Mucosa of stomach (tissue), 1 donor: ENCODE data around the gene ZBTB16.

Source experiments
- H3K27me3 ChIP-seq: one replicate; pipeline ENCODE4 v1.7.0; 2013; ENCODE audit warnings: mild to moderate bottlenecking, low read length; ENCODE audit not compliant: control insufficient read depth, insufficient read depth
- H3K36me3 ChIP-seq: one replicate; pipeline ENCODE4 v1.7.0; 2013; ENCODE audit warnings: low read length; ENCODE audit not compliant: control insufficient read depth, insufficient read depth
- H3K4me1 ChIP-seq: one replicate; pipeline ENCODE4 v1.7.0; 2013; ENCODE audit warnings: mild to moderate bottlenecking, low read length; ENCODE audit not compliant: control insufficient read depth, insufficient read depth
- H3K4me3 ChIP-seq: one replicate; pipeline ENCODE4 v1.7.0; 2013; ENCODE audit warnings: low read length
- H3K9ac ChIP-seq: one replicate; pipeline ENCODE4 v1.7.0; 2013; ENCODE audit warnings: mild to moderate bottlenecking, low read length, moderate library complexity
- H3K9me3 ChIP-seq: one replicate; pipeline ENCODE4 v1.7.0; 2013; ENCODE audit warnings: mild to moderate bottlenecking, low read length, moderate library complexity; ENCODE audit not compliant: control insufficient read depth
- donor health status: Pancreatic carcinoma.

ZBTB16 gene

DNA sequence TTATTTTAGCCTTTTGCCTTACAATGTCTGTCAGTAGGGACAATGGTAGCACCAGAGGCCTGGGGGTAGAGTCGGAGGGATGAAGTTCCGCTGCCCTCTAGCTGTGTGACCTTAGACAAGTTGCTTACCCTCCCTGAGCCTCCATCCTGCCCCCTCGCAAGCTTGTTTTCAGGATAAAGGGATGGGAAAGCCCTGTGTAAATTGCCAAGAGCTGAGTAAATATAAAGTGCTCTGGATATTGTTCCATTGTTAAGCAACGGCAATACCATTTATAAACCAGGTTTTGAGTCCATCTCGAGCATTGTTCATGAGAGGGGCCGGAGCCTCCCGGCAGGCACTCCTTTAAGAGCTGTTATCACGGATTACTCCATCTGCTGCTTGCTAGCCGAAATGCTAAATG, 72.9 kb downstream of the ZBTB16 start:
- no peaks in the 10 kb centered on the region for H3K36me3 ChIP-seq
- H3K4me3 ChIP-seq = no peak overlapping the region
- H3K9me3 ChIP-seq = no peaks in the 10 kb centered on the region
- H3K27me3 ChIP-seq = no peaks in the 10 kb centered on the region
- H3K9ac ChIP-seq = no peak overlapping the region
- peaks cover 9% of the 10 kb centered on the region for H3K4me1 ChIP-seq

GRCh38 chr11:114132944-114133394, 73.5 kb downstream of the ZBTB16 start:
- H3K4me3 ChIP-seq = no peak overlapping the region

GRCh38 chr11:114133548-114134329, 74.2 kb downstream of the ZBTB16 start:
- peaks cover 9% of the 10 kb centered on the region for H3K4me1 ChIP-seq
- no peak overlapping the region for H3K4me3 ChIP-seq
- no peaks in the 10 kb centered on the region for H3K36me3 ChIP-seq
- no peaks in the 10 kb centered on the region for H3K27me3 ChIP-seq
- no peak overlapping the region for H3K9ac ChIP-seq
- no peaks in the 10 kb centered on the region for H3K9me3 ChIP-seq

More at GRCh38 chr11:114132944-114133394, 73.5 kb downstream of the ZBTB16 start:
- Histone ChIP-seq H3K4me1 (peaks cover 9% of the 10 kb centered on the region), H3K9ac (no peak overlapping the region), H3K27me3 (no peaks in the 10 kb centered on the region), H3K9me3 (no peaks in the 10 kb centered on the region), H3K36me3 (no peaks in the 10 kb centered on the region)

- Histone ChIP-seq H3K9me3 (no peaks in the 10 kb centered on the region), H3K9ac (no peak overlapping the region), H3K4me3 (no peak overlapping the region), H3K36me3 (no peaks in the 10 kb centered on the region), H3K4me1 (peaks cover 9% of the 10 kb centered on the region), H3K27me3 (no peaks in the 10 kb centered on the region)
These were observed 75.4 kb downstream of the ZBTB16 start for GRCh38 chr11:114134870-114135269.

- Histone ChIP-seq H3K4me3 (no peak overlapping the region), H3K36me3 (no peaks in the 10 kb centered on the region), H3K9ac (no peak overlapping the region), H3K4me1 (peaks cover 9% of the 10 kb centered on the region), H3K9me3 (no peaks in the 10 kb centered on the region), H3K27me3 (no peaks in the 10 kb centered on the region)
These were observed 76.2 kb downstream of the ZBTB16 start for GRCh38 chr11:114135737-114136151.

GRCh38 chr11:114136686-114137640, 77.5 kb downstream of the ZBTB16 start:
- no peaks in the 10 kb centered on the region for H3K36me3 ChIP-seq
- no peaks in the 10 kb centered on the region for H3K9me3 ChIP-seq
- no peak overlapping the region for H3K4me3 ChIP-seq
- peaks cover 9% of the 10 kb centered on the region for H3K4me1 ChIP-seq
- no peaks in the 10 kb centered on the region for H3K27me3 ChIP-seq
- no peak overlapping the region for H3K9ac ChIP-seq

- Histone ChIP-seq H3K9ac (no peak overlapping the region), H3K4me3 (no peak overlapping the region), H3K27me3 (no peaks in the 10 kb centered on the region), H3K9me3 (no peaks in the 10 kb centered on the region), H3K36me3 (no peaks in the 10 kb centered on the region), H3K4me1 (peaks cover 9% of the 10 kb centered on the region)
These were observed 78.3 kb downstream of the ZBTB16 start for GRCh38 chr11:114137838-114138237.

DNA sequence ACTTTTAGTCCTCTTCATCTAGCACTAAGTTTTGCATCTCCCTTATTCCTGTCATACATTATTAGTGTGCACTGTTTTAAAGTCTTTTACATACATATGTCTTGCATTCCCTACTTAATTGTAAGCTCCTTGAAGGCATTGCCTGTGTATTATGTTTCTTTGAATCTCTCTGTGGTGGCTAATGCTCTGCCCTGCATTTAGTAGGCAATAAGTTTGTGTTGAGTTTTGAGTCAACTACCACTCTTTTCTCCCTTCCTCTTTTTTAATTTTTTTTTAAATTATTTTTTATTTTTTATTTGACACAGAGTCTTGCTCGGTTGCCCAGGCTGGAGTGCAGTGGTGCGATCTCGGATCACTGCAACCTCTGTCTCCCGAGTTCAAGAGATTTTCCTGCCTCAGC, 78.9 kb downstream of the ZBTB16 start:
- H3K27me3 ChIP-seq = no peaks in the 10 kb centered on the region
- no peak overlapping the region for H3K4me3 ChIP-seq
- peaks cover 9% of the 10 kb centered on the region for H3K4me1 ChIP-seq
- no peaks in the 10 kb centered on the region for H3K9me3 ChIP-seq
- no peaks in the 10 kb centered on the region for H3K36me3 ChIP-seq
- H3K9ac ChIP-seq = no peak overlapping the region

DNA sequence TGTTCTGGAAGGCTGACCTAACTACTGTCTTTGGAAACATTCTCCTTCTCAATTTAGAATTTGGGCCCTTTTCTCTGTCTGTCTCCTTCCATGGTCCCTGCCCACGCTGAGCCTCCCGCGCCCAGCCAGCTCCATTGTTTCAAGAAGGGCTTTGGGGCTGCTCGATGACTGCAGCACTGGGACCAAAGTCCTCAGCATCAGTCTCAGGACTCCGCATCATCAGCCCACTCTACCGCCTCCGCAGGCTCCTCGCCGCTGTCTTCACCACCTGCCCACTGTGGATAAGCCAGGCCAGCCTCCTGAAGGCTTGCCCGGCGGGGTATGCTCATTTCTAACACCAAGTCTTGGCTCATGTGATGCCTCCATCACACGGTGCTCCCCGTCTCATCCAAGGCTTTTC, 81.3 kb downstream of the ZBTB16 start:
- Histone ChIP-seq H3K9ac (no peak overlapping the region), H3K27me3 (no peaks in the 10 kb centered on the region), H3K9me3 (no peaks in the 10 kb centered on the region), H3K4me1 (peaks cover 6% of the 10 kb centered on the region), H3K4me3 (no peak overlapping the region), H3K36me3 (no peaks in the 10 kb centered on the region)

GRCh38 chr11:114141863-114142580, 82.5 kb downstream of the ZBTB16 start:
- Histone ChIP-seq H3K9me3 (no peaks in the 10 kb centered on the region), H3K4me1 (peaks cover 4% of the 10 kb centered on the region), H3K4me3 (no peak overlapping the region), H3K9ac (no peak overlapping the region), H3K36me3 (no peaks in the 10 kb centered on the region), H3K27me3 (no peaks in the 10 kb centered on the region)

GRCh38 chr11:114142707-114143106, 83.2 kb downstream of the ZBTB16 start:
- no peaks in the 10 kb centered on the region for H3K27me3 ChIP-seq
- H3K9me3 ChIP-seq = no peaks in the 10 kb centered on the region
- no peak overlapping the region for H3K9ac ChIP-seq
- H3K36me3 ChIP-seq = no peaks in the 10 kb centered on the region
- no peak overlapping the region for H3K4me3 ChIP-seq
- H3K4me1 ChIP-seq = peaks cover 6% of the 10 kb centered on the region
